GM10266 (cell line): ENCODE results near the gene OTOGL.
A peak's percentile ranks its signal among the peaks of the same experiment; 100 is the strongest.

Source experiments
- DNase-seq: peaks from one replicate; pipeline ENCODE4 v3.0.0; 2012; ENCODE audit errors: extremely low spot score
- CTCF ChIP-seq: IDR thresholded peaks from 2 replicates; pipeline ENCODE4 v1.5.1; 2012; ENCODE audit warnings: mild to moderate bottlenecking, low read depth; ENCODE audit not compliant: control insufficient read depth, insufficient read depth; ENCODE audit errors: missing control alignments

The OTOGL gene

GRCh38 chr12:80382254-80382653 is 282.9 kb downstream of the OTOGL start:
- no peak for TF ChIP-seq CTCF
- DNase-seq, result no peak

DNA sequence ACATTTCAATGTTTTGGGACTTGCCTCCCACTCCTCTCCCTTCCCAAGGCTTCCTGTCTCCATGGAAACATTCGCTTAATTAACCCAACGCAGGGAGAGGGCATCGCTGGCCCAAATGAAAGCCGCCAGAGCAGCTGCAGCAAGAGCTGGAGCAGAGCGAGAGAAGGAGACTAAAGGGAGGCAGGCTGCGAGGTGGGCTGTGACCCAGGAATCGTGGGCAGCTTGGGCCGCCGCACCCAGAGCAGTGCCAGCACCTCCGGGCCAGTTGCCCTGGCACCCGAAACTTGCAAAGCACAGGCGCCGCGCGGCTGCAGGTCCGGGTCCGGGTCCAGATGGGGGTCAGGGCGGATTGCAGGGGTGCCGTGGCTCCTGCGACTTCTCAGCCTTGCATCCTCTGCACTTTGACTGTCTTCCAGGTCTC is 301.2 kb downstream of the OTOGL start:
- TF ChIP-seq CTCF, result no peak
- no peak for DNase-seq

- no peak for TF ChIP-seq CTCF
- DNase-seq, result no peak
Observed at GRCh38 chr12:80401191-80401590, 301.9 kb downstream of the OTOGL start.

DNA sequence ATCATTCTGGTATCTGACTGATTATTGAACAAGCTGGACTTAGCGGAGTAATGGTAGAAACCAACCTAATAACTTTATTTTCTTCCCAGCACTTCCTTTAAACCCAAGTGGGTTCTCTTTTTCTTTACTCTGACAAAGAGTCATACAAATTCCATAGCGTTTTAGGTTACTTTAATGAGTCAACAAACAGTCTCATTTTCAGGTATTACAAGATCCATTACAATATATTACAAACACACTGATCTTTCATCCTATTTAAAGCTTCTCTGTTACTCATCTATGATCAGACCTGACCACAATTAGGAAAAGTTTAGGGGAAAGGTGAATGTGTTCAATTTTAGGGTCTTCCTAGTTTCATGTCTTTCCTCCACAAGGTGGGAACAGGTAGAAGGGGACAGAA is 305.3 kb downstream of the OTOGL start:
- DNase-seq, result no peak
- no peak for TF ChIP-seq CTCF

DNA sequence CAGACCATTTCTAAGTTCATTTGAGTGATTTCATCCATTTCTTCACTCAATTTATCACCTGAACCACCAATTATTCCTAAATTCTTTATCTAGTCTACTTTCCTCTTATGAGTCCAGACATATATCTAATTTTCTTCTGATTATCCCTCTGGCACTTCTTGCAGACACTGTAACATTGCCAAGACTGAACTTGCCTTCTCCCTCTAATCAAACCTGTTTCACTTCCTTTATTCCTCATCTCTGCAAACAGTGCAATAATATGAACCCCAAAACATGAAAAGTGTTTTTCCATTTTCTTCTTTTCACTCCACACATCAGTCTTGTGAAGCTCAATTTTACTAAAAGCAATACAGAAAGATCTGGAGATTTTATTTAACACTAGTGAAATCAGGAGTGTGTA is 306.9 kb downstream of the OTOGL start:
- TF ChIP-seq CTCF, result no peak
- DNase-seq, result no peak

- DNase-seq, result no peak
- TF ChIP-seq CTCF, result no peak
Observed at GRCh38 chr12:80411787-80412186, 312.4 kb downstream of the OTOGL start.

GRCh38 chr12:80412343-80412953 is 313.1 kb downstream of the OTOGL start:
- DNase-seq, result peak; percentile 39
- peak; percentile 72 for TF ChIP-seq CTCF
